Nephron (organoid): ENCODE measurements around the gene RPL9.
A peak's percentile ranks its signal among the peaks of the same experiment; 100 is the strongest.
"Not testable (repeated sequence)": the region's sequence is repeated elsewhere in the genome, so short reads cannot be mapped to it uniquely, and the experiment has no call there.

ENCODE experiments used
- H3K27ac Mint-ChIP-seq, 3 experiments: 2 replicates each; pipeline ENCODE4 v1.8.0; 2020; ENCODE audit warnings: mixed read lengths in 3 of 3, mild to moderate bottlenecking in 2 of 3, moderate library complexity in 1 of 3
- H3K27me3 Mint-ChIP-seq: 2 replicates; pipeline ENCODE4 v1.8.0; 2021; ENCODE audit warnings: low read depth, mild to moderate bottlenecking, moderate library complexity, mixed read lengths
- H3K36me3 Mint-ChIP-seq: 2 replicates; pipeline ENCODE4 v1.8.0; 2020; ENCODE audit warnings: low read depth, mixed read lengths
- H3K4me1 Mint-ChIP-seq: 2 replicates; pipeline ENCODE4 v1.8.0; 2020; ENCODE audit warnings: mixed read lengths
- H3K4me3 Mint-ChIP-seq, 3 experiments: 2 replicates each; pipeline ENCODE4 v1.8.0; 2020; ENCODE audit warnings: mild to moderate bottlenecking in 3 of 3, mixed read lengths in 3 of 3, moderate library complexity in 2 of 3
- H3K9me3 Mint-ChIP-seq: 2 replicates; pipeline ENCODE4 v1.8.0; 2020; ENCODE audit warnings: mixed read lengths
- CTCF ChIP-seq, 3 experiments: fragments of 200-600 bp; sonication (generic); IDR thresholded peaks; one replicate each; pipeline ENCODE4 v1.5.0; 2021; ENCODE audit warnings: antibody characterized with exemption in 3 of 3; ENCODE audit not compliant: unreplicated experiment in 3 of 3

The RPL9 gene

GRCh38 chr4:39458505-39459300 is at the start of gene RPL9, which contains the start of gene LIAS:
RPL9 (minus strand) TSS chr4:39458922; CDS start chr4:39458439, 483 bp downstream.
LIAS (plus strand) TSS chr4:39459056; CDS start chr4:39459118, 62 bp downstream.
- Mint-ChIP-seq H3K9me3 (no peaks in the 10 kb centered on the region), H3K27ac (peak within 1 kb of the TSS; percentile 94 to 98 (median 98)), H3K27me3 (no peaks in the 10 kb centered on the region), H3K4me3 (peak within 1 kb of the TSS; percentile 99), H3K4me1 (peaks cover 24% of the 10 kb centered on the region), H3K36me3 (peaks cover 48% of the 10 kb centered on the region)
- TF ChIP-seq CTCF (IDR thresholded peaks at IDR 0.05; ENCODE audit: unreplicated experiment in 3 of 3) = no peak

DNA sequence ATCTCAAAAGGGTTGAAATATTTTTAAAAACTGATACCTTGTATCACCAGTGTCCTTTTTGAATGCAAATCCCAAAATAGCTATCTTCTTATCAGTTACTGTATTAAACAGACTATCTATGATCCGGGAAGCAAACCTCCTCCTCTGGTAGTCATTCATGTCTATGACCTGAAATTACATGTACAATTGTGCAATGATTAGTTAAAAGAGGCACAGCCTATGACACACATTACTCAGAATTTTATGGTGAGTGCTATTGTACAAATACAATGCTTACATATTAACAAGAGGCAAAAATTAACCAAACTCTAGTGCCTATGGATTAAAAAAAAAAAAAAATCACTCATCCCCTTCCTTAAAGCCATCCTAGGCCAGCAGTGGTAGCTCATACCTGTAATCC is 46.9 kb upstream of the RPL9 start:
- Mint-ChIP-seq H3K4me1 (no peaks in the 10 kb centered on the region), H3K27me3 (no peaks in the 10 kb centered on the region), H3K27ac (no peak overlapping the region), H3K36me3 (peaks cover 84% of the 10 kb centered on the region), H3K9me3 (no peaks in the 10 kb centered on the region), H3K4me3 (no peak overlapping the region)
- no peak for TF ChIP-seq CTCF (IDR thresholded peaks at IDR 0.05; ENCODE audit: unreplicated experiment in 3 of 3)

- peaks cover 80% of the 10 kb centered on the region for H3K36me3 Mint-ChIP-seq
- H3K4me1 Mint-ChIP-seq = no peaks in the 10 kb centered on the region
- H3K9me3 Mint-ChIP-seq = no peaks in the 10 kb centered on the region
- no peaks in the 10 kb centered on the region for H3K27me3 Mint-ChIP-seq
- TF ChIP-seq CTCF (IDR thresholded peaks at IDR 0.05; ENCODE audit: unreplicated experiment in 3 of 3) = no peak
- no peak overlapping the region for H3K4me3 Mint-ChIP-seq
- H3K27ac Mint-ChIP-seq = no peak overlapping the region
These were observed 45.8 kb upstream of the RPL9 start for GRCh38 chr4:39504538-39504937.

GRCh38 chr4:39502664-39503035 is 43.9 kb upstream of the RPL9 start:
- H3K4me1 Mint-ChIP-seq, H3K27ac Mint-ChIP-seq, H3K4me3 Mint-ChIP-seq, H3K9me3 Mint-ChIP-seq, H3K27me3 Mint-ChIP-seq: not testable (repeated sequence)
- H3K36me3 Mint-ChIP-seq = peaks cover 78% of the 10 kb centered on the region

DNA sequence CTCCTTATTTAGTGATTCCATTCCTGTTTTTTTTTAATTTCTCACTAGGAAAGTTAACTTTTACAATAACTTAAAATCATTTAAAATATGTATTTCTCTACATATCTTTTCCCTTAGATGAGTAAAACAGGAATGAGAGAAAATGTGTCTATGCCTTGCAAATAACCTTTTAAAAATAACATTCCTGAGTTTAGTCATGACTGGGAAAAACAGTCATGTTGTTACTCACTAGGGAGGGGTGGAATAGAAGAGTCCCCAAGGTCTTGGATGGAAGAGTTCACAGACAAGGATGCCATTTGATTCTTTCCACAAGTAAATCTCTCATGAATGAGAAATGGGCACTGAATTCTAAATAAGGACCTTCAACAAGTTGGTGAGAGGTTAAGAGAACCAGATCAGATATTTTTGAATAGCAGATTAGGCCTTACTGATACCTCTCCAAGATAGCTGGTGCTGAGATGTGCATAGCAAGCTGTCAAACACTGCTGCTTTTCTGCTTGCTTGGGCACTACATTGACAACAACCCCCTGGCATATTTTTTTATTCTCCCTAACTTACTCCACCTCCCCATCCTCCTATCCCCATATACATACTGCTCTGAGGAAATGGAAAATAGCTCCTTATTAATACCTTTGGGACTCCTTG is 43.4 kb upstream of the RPL9 start:
- TF ChIP-seq CTCF (IDR thresholded peaks at IDR 0.05; ENCODE audit: unreplicated experiment in 3 of 3) = no peak
- no peaks in the 10 kb centered on the region for H3K4me1 Mint-ChIP-seq
- H3K9me3 Mint-ChIP-seq = no peaks in the 10 kb centered on the region
- H3K27me3 Mint-ChIP-seq = no peaks in the 10 kb centered on the region
- no peak overlapping the region for H3K4me3 Mint-ChIP-seq
- no peak overlapping the region for H3K27ac Mint-ChIP-seq
- peaks cover 75% of the 10 kb centered on the region for H3K36me3 Mint-ChIP-seq

DNA sequence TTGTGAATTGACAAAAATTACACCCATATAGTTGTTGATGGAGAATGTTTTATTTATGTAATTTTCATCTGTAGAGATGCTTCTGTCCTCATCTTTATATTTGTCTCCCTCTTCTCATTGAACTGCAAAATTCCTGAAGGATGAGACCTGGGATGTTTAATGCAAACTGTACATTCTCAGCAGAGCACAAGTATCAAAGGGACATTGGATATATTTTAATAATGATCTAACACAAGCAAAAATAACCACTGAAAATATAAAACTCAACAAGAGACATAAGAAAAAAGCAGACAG is 40.0 kb upstream of the RPL9 start:
- Mint-ChIP-seq H3K27ac (no peak overlapping the region), H3K27me3 (no peaks in the 10 kb centered on the region), H3K4me3 (no peak overlapping the region), H3K36me3 (peaks cover 45% of the 10 kb centered on the region), H3K9me3 (no peaks in the 10 kb centered on the region), H3K4me1 (no peaks in the 10 kb centered on the region)
- TF ChIP-seq CTCF (IDR thresholded peaks at IDR 0.05; ENCODE audit: unreplicated experiment in 3 of 3) = no peak
